Stomach (tissue), 19 donors: ENCODE results near the gene SPTAN1. TPM values are rescaled to one million over a fixed set of nuclear protein-coding genes. Genes with fewer than 3 reads are reported as not detected.
"Not testable (repeated sequence)": the region's sequence is repeated elsewhere in the genome, so short reads cannot be mapped to it uniquely, and the experiment has no call there.

Source experiments
- DNase-seq, 2 donors: peaks; one replicate each; pipeline versions ENCODE4 v3.0.0 to v3.0.0-alpha.2; 2013 to 2019
- H3K27ac ChIP-seq, 5 donors: fragments of 200-600 bp in 4 of 5; sonication (generic) in 4 of 5; one replicate each; pipeline ENCODE4 v1.5.1; 2013 to 2019; ENCODE audit warnings: mild to moderate bottlenecking in 1 of 5, moderate library complexity in 1 of 5
- H3K27me3 ChIP-seq, 3 donors: fragments of 200-600 bp; sonication (generic); one replicate each; pipeline ENCODE4 v1.5.1; 2017 to 2019; ENCODE audit warnings: mixed run types in 1 of 3
- H3K36me3 ChIP-seq, 4 donors: fragments of 200-600 bp; sonication (generic); 1 replicate in 3 of 4; 2 replicates in 1 of 4; pipeline ENCODE4 v1.5.1; 2016 to 2019
- H3K4me1 ChIP-seq, 4 donors: fragments of 200-600 bp; sonication (generic); one replicate each; pipeline ENCODE4 v1.5.1; 2016 to 2019
- H3K4me3 ChIP-seq, 4 donors: fragments of 200-600 bp; sonication (generic) in 3 of 4; one replicate each; pipeline ENCODE4 v1.5.1; 2016 to 2019; ENCODE audit warnings: mild to moderate bottlenecking in 1 of 4
- H3K9me3 ChIP-seq, 4 donors: fragments of 200-600 bp; sonication (generic); one replicate each; pipeline ENCODE4 v1.5.1; 2016 to 2019
- EP300 ChIP-seq: sonication (generic); formaldehyde crosslinking; IDR thresholded peaks from one replicate; pipeline ENCODE4 v1.6.1; 2017; ENCODE audit warnings: antibody characterized with exemption
- POLR2A ChIP-seq, 4 donors: fragments of 450-650 bp; IDR thresholded peaks; one replicate each; pipeline ENCODE4 v1.6.1; 2016; ENCODE audit warnings: antibody characterized with exemption in 4 of 4, control low read depth in 2 of 4, mild to moderate bottlenecking in 1 of 4, moderate library complexity in 1 of 4
- POLR2AphosphoS5 ChIP-seq, 3 donors: sonication (generic); formaldehyde crosslinking; IDR thresholded peaks; one replicate each; pipeline ENCODE4 v1.6.1; 2016; ENCODE audit warnings: antibody characterized with exemption in 3 of 3
- WGBS, 5 donors: extraction: QIAGEN DNeasy Blood & Tissue Kit in 3 of 5; methylation state at CpG; one replicate each; pipeline versions ENCODE4 v1.1.5 to v1.1.7; 2013 to 2018; 5-methylcytosine and 5-hydroxymethylcytosine counted together
- intact Hi-C: fragments of 100-400 bp; cut with DNase I; formaldehyde crosslinking; loops from one replicate; pipeline ENCODE4 v1.15.1; 2023; ENCODE audit warnings: low total_unique reads
- long read RNA-seq, 10 donors: transcript quantifications; one replicate each; lab custom pipeline, GENCODE V29; 2026
- polyA plus RNA-seq, 3 donors: library from polyadenylated mRNA; stranded (reverse); fragments of 200-250 nt; gene quantifications; one replicate each; pipeline ENCODE4 v1.2.3, GENCODE V29; 2013
- total RNA-seq, 5 donors: library from RNA; depleted of rRNA; stranded (reverse); fragments of >200 nt; gene quantifications; one replicate each; pipeline versions ENCODE4 v1.1.0 to v1.2.3, GENCODE V29; 2014 to 2016
- TF ChIP-seq, protein P1 (sequence below), 7 experiments: fragments of 450-650 bp in 4 of 7; fragments of 200-600 bp in 3 of 7; sonication (generic) in 3 of 7; IDR thresholded peaks; one replicate each; pipeline ENCODE4 v1.5.1; 2016 to 2019; ENCODE audit warnings: antibody characterized with exemption in 7 of 7, control low read depth in 2 of 7, mild to moderate bottlenecking in 1 of 7
- donor health status: healthy with polysubstance abuse.
- donor health status: Bipolar disorder and iron deficiency.
- donor health status: healthy.

The SPTAN1 gene
- 100 to 1,000 TPM; 272 to 726 (median 399) TPM for total RNA-seq
- polyA plus RNA-seq, result 100 to 1,000 TPM in 1 of 3 donors, 10 to 100 TPM in 2; 41.4 to 104 (median 49.0) TPM
- long read RNA-seq, donor 1, partial matches to known transcripts, result 0 of 6 reads
- long read RNA-seq, donor 1, other reads (novel, unspliced or antisense), result 0 of 6 reads
- long read RNA-seq, donor 2, partial matches to known transcripts, result 23 of 32 reads
- long read RNA-seq, donor 2, other reads (novel, unspliced or antisense), result 0 of 32 reads
- long read RNA-seq, donor 3, partial matches to known transcripts, result 0 of 9 reads
- long read RNA-seq, donor 3, other reads (novel, unspliced or antisense), result 0 of 9 reads
- long read RNA-seq, donor 4, partial matches to known transcripts, result 0 of 1 reads
- long read RNA-seq, donor 4, other reads (novel, unspliced or antisense), result 0 of 1 reads
- long read RNA-seq, donor 5, partial matches to known transcripts, result 25 of 37 reads
- long read RNA-seq, donor 5, other reads (novel, unspliced or antisense), result 6 of 37 reads
- long read RNA-seq, donor 6, full-length matches to known transcripts, result 31 of 71 reads
- long read RNA-seq, donor 6, partial matches to known transcripts, result 40 of 71 reads
- long read RNA-seq, donor 6, other reads (novel, unspliced or antisense), result 0 of 71 reads
- long read RNA-seq, donor 7, transcript SPTAN1-221 (5 exons, 1,503 nt), result minor isoform, 6 of 35 reads
- long read RNA-seq, donor 7, transcript SPTAN1-211 (6 exons, 1,713 nt), result major isoform, 7 of 35 reads
- long read RNA-seq, donor 7, partial matches to known transcripts, result 18 of 35 reads
- long read RNA-seq, donor 7, other reads (novel, unspliced or antisense), result 0 of 35 reads
- long read RNA-seq, donor 8, transcript SPTAN1-211 (6 exons, 1,713 nt), result major isoform, 6 of 44 reads
- long read RNA-seq, donor 8, partial matches to known transcripts, result 25 of 44 reads
- long read RNA-seq, donor 8, other reads (novel, unspliced or antisense), result 6 of 44 reads
- long read RNA-seq, donor 9, partial matches to known transcripts, result 10 of 21 reads
- long read RNA-seq, donor 9, other reads (novel, unspliced or antisense), result 0 of 21 reads
- long read RNA-seq, donor 10, partial matches to known transcripts, result 7 of 8 reads
- long read RNA-seq, donor 10, other reads (novel, unspliced or antisense), result 0 of 8 reads

DNA sequence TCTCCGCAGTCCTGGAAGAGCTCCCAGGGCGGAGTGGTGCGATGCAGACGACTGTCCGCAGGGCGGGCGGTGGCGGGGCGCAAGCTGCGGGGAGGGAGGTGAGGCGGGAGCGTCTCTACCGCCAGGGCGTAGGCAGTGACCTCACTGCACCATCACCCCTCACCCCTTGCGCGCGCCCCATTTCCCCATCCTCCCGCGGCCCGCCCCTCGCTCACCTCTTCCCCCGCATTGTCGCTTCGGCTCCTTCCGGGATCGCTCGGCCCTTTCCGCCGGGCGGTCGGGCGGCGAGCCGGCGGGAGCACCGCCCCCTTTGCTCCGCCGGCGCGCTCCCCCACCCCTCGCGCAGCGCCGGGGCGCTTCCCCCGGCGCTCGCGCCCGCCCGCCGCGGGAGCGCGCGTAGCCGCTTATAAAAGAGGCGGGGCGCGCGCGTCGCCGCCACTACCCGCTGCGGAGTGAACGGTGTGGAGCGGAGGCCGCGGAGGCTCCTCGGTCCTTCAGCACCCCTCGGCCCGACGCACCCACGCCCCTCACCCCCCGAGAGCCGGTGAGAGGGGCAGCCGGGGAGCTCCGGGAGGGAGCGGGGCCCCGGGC lies at the start of gene SPTAN1:
Gene SPTAN1 (plus strand): TSS at position 435 of the 591 bp plus-strand sequence. CDS start 14,154 bp downstream, outside the sequence.
- intact Hi-C loops, result no loop called here
- 0 to 3% (median 1%) methylated on average over 3 to 80 of the region's 81 CpGs for WGBS, 5 donors

DNA sequence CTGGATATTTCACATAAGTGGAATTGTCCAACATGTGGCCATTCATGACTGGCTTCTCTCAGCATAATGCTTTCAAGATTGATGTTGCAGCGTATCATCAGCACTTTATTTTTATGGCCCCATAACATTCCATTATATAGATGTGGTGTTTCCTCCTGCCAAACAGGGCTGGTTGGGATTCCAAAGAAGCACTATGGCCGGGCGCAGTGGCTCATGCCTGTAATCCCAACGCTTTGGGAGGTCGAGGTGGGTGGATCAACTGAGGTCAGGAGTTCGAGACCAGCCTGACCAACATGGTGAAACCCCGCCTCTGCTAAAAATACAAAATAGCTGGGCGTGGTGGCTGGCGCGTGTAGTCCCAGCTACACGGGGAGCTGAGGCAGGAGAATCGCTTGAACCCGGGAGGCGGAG lies 49.0 kb upstream of the SPTAN1 start:
- Histone ChIP-seq H3K4me3 (peak overlapping the region in 3 of 4 donors; percentile 74 to 76 (median 75)), H3K27ac (peak overlapping the region in 1 of 5 donors; percentile 93), H3K4me1 (peaks cover 16 to 28% (median 21%) of the 10 kb centered on the region in 4 donors), H3K36me3 (peaks cover 7 to 34% (median 33%) of the 10 kb centered on the region in 4 donors)
- H3K27me3 ChIP-seq, DNase-seq, intact Hi-C loops, H3K9me3 ChIP-seq: not testable (repeated sequence)
- WGBS, 5 donors, result 41 to 53% (median 49%) methylated on average over 14 of the region's 14 CpGs

More for the DNA sequence above, at the start of gene SPTAN1:
- peak within 1 kb of the TSS; percentile 95 to 99 (median 97) for H3K27ac ChIP-seq
- TF ChIP-seq POLR2A (IDR thresholded peaks at IDR 0.05) (peak in 1 of 4 donors; percentile 88), EP300 (no peak), POLR2AphosphoS5 (IDR thresholded peaks at IDR 0.05) (peak; percentile 86 to 99 (median 98))
- TF ChIP-seq, protein P1, sequence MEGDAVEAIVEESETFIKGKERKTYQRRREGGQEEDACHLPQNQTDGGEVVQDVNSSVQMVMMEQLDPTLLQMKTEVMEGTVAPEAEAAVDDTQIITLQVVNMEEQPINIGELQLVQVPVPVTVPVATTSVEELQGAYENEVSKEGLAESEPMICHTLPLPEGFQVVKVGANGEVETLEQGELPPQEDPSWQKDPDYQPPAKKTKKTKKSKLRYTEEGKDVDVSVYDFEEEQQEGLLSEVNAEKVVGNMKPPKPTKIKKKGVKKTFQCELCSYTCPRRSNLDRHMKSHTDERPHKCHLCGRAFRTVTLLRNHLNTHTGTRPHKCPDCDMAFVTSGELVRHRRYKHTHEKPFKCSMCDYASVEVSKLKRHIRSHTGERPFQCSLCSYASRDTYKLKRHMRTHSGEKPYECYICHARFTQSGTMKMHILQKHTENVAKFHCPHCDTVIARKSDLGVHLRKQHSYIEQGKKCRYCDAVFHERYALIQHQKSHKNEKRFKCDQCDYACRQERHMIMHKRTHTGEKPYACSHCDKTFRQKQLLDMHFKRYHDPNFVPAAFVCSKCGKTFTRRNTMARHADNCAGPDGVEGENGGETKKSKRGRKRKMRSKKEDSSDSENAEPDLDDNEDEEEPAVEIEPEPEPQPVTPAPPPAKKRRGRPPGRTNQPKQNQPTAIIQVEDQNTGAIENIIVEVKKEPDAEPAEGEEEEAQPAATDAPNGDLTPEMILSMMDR (IDR thresholded peaks at IDR 0.05), result no peak
- H3K36me3 ChIP-seq, result no peaks in the 10 kb centered on the region
- H3K27me3 ChIP-seq, result no peaks in the 10 kb centered on the region
- DNase-seq, result peak; percentile 89 to 97
- H3K4me1 ChIP-seq, result peaks cover 41 to 71% (median 59%) of the 10 kb centered on the region in 4 donors
- H3K9me3 ChIP-seq, result no peaks in the 10 kb centered on the region
- peak within 1 kb of the TSS; percentile 72 to 98 (median 94) for H3K4me3 ChIP-seq

DNA sequence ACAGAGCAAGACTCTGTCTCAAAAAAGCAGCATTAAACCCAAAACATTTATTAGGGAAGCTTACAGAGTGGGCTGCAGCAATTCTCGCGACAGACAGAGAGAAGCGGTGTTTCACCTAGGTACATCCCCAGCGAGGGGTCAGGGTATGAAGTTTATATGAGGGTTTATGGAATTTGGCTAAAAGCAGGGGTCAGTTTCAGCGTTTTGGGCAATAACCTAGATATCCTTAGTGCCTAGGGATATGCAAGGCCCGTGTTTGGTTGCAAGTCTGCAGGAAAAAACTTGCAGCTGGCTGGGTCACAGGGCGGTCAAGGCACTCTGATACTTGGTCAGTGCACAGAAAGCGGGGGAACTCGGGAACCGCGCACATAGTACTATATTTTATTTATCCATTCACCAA lies 48.5 kb upstream of the SPTAN1 start:
- Histone ChIP-seq H3K4me3 (peak overlapping the region; percentile 71 to 76 (median 74)), H3K36me3 (peaks cover 7 to 34% (median 31%) of the 10 kb centered on the region in 4 donors), H3K4me1 (peaks cover 16 to 28% (median 21%) of the 10 kb centered on the region in 4 donors), H3K9me3 (no peaks in the 10 kb centered on the region), H3K27me3 (no peaks in the 10 kb centered on the region), H3K27ac (peak overlapping the region in 4 of 5 donors; percentile 82 to 93 (median 88))
- WGBS, 5 donors, result 10 to 17% (median 12%) methylated on average over 11 of the region's 11 CpGs
- TF ChIP-seq POLR2A (IDR thresholded peaks at IDR 0.05) (no peak), EP300 (no peak), POLR2AphosphoS5 (IDR thresholded peaks at IDR 0.05) (no peak)
- intact Hi-C loops, result no loop called here
- DNase-seq, result peak in 1 of 2 donors; percentile 59

DNA sequence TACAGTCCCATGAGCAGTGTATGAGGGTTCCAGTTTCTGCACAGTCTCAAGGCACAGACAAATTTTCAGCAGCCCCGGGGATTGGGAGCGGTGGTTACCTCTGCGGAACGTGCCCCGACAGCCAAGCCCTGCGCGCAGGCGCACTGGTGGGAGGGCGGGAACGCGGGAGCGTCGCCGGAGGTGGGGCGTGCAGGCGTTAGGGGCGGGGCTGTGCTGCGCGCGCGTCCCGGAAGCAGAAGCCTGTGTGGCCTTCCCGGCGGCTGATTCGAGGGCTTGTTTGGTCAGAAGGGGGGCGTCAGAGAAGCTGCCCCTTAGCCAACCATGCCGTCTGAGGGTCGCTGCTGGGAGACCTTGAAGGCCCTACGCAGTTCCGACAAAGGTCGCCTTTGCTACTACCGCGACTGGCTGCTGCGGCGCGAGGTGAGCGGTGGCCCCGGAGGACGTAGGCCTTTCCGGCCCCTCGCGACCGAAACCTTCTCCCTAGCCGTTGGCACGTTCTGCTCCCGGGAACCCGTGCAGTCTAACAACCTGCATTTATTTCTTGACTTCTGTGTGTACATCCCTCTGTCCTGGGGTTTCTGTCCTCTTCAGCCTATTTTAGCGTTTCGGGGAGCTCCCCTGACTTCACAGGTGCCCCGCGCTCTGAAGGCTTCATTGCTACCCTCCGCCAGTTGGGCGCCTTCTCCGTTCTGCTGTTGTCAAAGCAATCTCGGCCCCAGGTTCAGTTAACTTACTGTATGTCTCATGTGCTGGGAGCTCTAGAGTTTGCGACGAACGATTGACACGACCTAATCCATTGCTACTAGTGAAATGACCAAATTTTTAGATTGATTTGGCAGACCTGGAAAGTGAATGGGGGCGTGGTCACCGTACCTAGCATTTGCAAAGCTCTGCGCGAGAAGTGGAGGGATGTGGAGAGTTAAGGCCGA lies 47.6 kb upstream of the SPTAN1 start, which contains the start of gene GLE1:
Gene GLE1 (plus strand): TSS at position 235 of the 929 bp plus-strand sequence. CDS start 87 bp downstream, at position 322.
- Histone ChIP-seq H3K27ac (peak within 1 kb of the TSS; percentile 82 to 93 (median 88)), H3K27me3 (no peaks in the 10 kb centered on the region), H3K9me3 (no peaks in the 10 kb centered on the region), H3K36me3 (peaks cover 7 to 34% (median 31%) of the 10 kb centered on the region in 4 donors), H3K4me3 (peak within 1 kb of the TSS; percentile 71 to 76 (median 74)), H3K4me1 (peaks cover 16 to 28% (median 21%) of the 10 kb centered on the region in 4 donors)
- peak; percentile 97 to 99 for DNase-seq
- WGBS, 5 donors, result 0 to 1% (median 0%) methylated on average over 25 to 64 of the region's 64 CpGs
- intact Hi-C loops, result no loop called here
- TF ChIP-seq EP300, result no peak
- TF ChIP-seq, protein P1 (IDR thresholded peaks at IDR 0.05), result peak in 1 of 7 experiments; percentile 10
- TF ChIP-seq POLR2AphosphoS5 (IDR thresholded peaks at IDR 0.05), result peak; percentile 71 to 94 (median 84)
- peak in 1 of 4 donors; percentile 50 for TF ChIP-seq POLR2A (IDR thresholded peaks at IDR 0.05)
